ENCODE measurements around the gene TUBD1.

Gene TUBD1

DNA sequence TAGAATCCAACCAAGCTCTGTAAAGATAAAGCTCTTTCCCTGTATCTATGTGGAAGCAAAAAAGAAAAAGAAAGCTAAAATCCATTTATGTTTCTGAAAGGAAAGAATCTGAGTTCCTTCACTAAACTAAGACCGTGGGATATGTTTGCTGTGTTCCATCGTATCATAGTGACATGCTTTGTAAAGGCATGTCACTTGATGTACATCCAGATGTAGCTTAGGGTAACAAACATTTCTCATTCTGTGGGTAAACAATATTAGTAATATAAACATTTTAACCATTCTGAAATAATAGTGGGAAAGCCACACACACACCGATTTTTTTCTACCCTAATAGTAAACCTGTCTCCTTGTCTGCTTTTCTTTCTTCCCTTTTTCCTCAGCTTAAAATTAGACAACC lies 78.1 kb downstream of the TUBD1 start:
- no peak for FAIRE-seq
- TF ChIP-seq, protein P1, sequence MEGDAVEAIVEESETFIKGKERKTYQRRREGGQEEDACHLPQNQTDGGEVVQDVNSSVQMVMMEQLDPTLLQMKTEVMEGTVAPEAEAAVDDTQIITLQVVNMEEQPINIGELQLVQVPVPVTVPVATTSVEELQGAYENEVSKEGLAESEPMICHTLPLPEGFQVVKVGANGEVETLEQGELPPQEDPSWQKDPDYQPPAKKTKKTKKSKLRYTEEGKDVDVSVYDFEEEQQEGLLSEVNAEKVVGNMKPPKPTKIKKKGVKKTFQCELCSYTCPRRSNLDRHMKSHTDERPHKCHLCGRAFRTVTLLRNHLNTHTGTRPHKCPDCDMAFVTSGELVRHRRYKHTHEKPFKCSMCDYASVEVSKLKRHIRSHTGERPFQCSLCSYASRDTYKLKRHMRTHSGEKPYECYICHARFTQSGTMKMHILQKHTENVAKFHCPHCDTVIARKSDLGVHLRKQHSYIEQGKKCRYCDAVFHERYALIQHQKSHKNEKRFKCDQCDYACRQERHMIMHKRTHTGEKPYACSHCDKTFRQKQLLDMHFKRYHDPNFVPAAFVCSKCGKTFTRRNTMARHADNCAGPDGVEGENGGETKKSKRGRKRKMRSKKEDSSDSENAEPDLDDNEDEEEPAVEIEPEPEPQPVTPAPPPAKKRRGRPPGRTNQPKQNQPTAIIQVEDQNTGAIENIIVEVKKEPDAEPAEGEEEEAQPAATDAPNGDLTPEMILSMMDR (IDR thresholded peaks at IDR 0.05; ENCODE audit: insufficient read depth, missing control alignments): no peak

DNA sequence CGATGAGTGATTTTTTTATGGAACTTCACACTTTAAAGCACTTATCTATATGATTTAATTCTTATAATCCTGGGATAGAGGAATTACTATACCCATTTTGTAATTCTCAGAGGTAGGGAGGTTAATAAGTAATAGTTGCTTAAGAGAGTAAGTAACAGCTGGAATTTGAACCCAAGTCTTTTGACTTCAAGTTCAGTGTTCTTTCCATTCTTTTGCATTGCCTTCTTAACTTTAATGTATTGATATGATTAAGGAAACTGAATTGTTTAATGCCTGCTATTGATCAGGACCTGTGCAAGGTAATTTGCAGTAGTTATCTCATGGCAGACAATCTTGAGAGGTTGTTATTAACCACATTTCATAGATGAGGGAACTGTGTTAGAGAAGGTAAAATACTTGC lies 78.5 kb downstream of the TUBD1 start:
- FAIRE-seq (no peak), DNase-seq (ENCODE audit: insufficient read length, low spot score) (no peak)
- TF ChIP-seq, protein P1 (IDR thresholded peaks at IDR 0.05; ENCODE audit: insufficient read depth, missing control alignments): no peak

More for the DNA sequence above, 78.1 kb downstream of the TUBD1 start:
- DNase-seq (ENCODE audit: insufficient read length, low spot score): no peak

GRCh38 chr17:59812139-59812538 lies 80.6 kb downstream of the TUBD1 start:
- TF ChIP-seq, protein P1 (IDR thresholded peaks at IDR 0.05; ENCODE audit: insufficient read depth, missing control alignments): no peak
- DNase-seq (ENCODE audit: insufficient read length, low spot score): no peak
- FAIRE-seq: no peak

- TF ChIP-seq, protein P1 (IDR thresholded peaks at IDR 0.05; ENCODE audit: insufficient read depth, missing control alignments): no peak
- DNase-seq (ENCODE audit: insufficient read length, low spot score) (no peak), FAIRE-seq (no peak)
These were observed 81.5 kb downstream of the TUBD1 start for GRCh38 chr17:59811209-59811608.

- FAIRE-seq: no peak
- TF ChIP-seq, protein P1 (IDR thresholded peaks at IDR 0.05; ENCODE audit: insufficient read depth, missing control alignments): no peak
- no peak for DNase-seq (ENCODE audit: insufficient read length, low spot score)
These were observed 81.9 kb downstream of the TUBD1 start for GRCh38 chr17:59810894-59811153.

Data from D721Med (cell line).